Amygdala (tissue), 56 donors: ENCODE results near the gene PNKD.
A peak's percentile ranks its signal among the peaks of the same experiment; 100 is the strongest.
"Not testable (repeated sequence)": the region's sequence is repeated elsewhere in the genome, so short reads cannot be mapped to it uniquely, and the experiment has no call there.

Experiments used
- DNase-seq, 56 donors: peaks; one replicate each; lab custom pipeline; 2025; lab: John Stamatoyannopoulos, UW

Gene PNKD

GRCh38 chr2:218290316-218291261 lies 20.3 kb downstream of the PNKD start:
- DNase-seq, result no peak

- DNase-seq, result peak in 6 of 56 donors; percentile 32 to 58 (median 46)
Measured at GRCh38 chr2:218291318-218292047, 21.2 kb downstream of the PNKD start.

DNA sequence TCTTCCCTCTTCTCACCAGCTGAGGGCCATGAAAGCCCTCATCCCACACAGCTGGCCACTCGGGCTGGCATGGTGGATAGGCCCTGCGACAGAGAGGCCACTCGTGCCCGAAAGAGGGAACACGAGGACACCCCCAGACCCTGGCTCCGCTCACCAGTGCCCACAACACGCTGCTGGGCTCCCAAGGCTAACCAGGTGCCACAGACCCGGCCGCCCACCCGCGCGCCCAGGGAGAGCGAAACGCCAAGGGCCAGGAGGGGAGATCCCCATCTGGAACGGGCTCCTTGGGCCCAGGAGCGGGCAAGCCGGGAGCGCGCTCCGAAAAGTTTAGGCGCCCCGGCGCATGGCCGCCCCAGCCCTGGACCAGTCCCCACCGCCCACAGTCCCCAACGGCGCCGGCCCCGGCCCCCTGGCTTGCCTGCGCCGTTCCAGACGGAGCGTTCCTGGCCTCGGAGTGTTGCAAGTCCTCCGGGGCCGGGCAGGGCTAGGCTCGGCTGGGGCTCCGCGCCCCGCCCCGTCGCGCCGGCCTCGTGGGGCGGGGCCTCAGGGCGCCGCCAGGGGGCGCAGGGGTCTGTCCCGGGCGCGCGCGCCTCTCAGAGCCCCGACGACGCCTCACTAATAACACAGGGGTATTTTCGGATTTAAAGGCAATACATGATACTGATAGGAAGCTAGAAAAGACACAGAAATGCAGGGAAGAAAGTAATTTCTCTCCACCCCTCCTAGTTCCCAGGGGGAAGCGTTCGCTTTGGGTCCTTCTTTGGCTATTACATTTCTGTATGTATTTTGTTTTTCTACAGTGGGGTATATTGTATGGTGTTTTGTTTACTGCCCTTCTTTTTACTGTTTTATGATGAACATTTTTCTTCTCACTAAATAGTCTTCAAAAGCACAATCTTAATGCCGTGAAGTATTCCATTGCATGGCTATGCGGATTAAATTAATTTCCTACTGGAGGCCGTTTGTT lies 22.0 kb downstream of the PNKD start, which contains the start of gene TMBIM1:
Gene TMBIM1, minus strand, starts transcription at position 456 of the 967 bp plus-strand sequence. CDS start 10,362 bp downstream, outside the sequence.
- peak in 43 of 56 donors; percentile 14 to 80 (median 52) for DNase-seq

- DNase-seq, result no peak
Measured at GRCh38 chr2:218293715-218294429, 23.6 kb downstream of the PNKD start.

GRCh38 chr2:218294430-218295022 lies 24.2 kb downstream of the PNKD start:
- no peak for DNase-seq

- no peak for DNase-seq
Measured at GRCh38 chr2:218295029-218295428, 24.7 kb downstream of the PNKD start.

- no peak for DNase-seq
Measured at GRCh38 chr2:218296200-218296599, 25.9 kb downstream of the PNKD start.

DNA sequence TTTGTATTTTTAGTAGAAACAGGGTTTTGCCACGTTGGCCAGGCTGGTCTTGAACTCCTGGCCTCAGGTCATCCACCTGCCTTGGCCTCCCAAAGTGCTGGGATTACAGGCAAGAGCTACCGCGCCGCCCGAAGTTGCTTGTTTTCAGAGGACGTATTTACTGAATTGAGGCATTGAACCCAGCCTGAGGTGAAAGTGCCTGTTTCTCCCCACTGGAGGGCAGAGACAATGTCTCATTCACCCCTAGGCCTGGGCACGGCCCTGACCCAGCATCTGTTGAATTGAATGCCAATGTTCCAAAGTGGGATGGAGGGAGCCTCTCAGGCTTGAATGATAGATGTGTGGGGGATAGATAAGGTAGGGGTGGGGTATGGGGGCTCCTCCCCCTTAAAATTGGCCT lies 26.5 kb downstream of the PNKD start:
- DNase-seq, result peak in 41 of 56 donors; percentile 15 to 83 (median 41)

DNA sequence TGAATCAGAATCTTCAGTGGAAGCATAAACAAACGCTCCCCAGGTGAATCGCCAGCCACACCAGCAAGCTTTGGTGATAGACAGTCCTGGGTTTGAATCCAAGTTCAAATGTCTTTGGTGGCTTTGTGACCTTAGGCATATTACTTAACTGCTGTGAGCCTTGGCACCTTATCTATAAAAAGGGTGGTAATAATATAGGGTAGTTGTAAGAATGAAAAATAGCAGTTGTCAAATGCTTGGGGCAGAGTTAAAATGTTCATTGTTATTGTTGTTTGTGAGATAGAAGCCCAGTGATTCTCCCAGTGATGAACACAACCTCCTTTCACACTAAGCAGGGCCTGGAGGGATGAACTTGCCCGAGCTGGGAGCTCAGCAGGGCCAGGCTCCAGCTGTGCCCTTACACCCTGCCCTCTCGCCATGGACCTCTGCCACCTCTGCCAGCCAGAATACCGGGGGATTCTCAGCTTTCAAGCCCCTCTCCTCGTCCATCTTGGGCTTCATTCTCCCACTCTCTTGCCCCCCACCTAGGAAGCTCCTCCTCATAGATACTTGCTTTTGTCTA lies 28.1 kb downstream of the PNKD start:
- peak in 20 of 56 donors; percentile 8 to 71 (median 36) for DNase-seq

DNA sequence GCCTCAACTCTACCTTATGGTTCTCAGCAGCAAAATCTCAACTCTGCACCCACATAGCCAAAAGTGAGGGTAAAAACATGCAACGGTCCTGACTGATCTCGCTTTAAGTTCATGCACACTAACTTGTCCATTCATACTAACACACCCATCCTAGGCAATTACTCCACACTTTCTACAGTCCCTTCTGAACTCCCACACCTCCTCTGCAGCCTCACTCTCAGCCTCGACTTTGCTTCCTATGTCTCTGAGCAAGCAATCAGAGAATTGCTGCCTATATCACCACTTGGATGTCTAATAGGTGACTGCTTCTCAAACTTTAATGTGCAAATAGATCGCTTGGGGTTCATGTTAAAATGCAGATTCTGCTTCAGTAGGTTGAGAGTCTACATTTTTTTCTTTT lies 29.8 kb downstream of the PNKD start:
- DNase-seq, result no peak

DNA sequence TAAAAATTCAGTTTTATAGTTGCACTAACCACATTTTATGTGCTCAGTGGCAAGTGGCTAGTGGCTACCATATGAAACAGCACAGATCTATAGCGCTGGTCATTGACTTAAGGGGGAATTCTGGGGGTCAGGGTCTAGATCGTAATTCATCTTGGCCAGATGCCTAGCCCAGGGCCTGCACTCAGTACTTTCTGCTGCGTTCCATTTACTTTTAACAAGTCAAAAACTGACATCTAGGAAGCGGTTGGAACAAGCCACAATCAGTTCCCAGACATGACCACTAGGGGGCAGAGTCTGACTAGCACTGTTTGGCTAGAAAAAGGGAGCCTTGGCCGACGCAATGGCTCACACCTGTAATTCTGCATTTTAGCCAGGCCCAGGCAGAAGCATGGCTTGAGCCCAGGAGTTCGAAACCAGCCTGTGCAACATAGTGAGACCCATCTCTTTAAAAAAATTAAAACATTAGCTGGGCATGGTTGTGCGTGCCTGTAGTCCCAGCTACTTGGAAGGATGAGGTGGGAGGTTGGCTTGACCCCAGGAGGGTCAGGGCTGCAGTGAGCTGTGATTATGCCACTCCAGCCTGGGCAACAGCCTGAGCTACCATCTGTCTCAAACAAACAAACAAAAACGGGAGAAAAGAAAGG lies 31.0 kb downstream of the PNKD start:
- DNase-seq, result peak in 50 of 56 donors; percentile 20 to 88 (median 62)

DNA sequence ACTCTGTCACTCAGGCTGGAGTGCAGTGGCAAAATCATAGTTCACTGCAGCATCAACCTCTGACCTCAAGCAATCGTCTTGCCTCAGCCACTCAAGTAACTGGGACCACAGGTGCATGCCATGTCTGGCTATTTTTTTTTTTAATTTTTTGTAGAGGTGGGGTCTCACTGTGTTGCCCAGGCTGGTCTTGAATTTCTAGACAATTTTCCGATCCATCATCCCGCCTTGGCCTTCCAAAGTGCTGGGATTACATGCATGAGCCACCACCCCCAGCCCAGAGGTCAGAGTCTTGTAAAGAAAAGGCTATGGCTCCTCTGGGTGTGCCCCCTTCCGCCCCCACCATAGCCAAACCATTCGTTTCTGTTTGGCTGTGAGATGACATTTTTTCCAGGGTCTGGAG lies 35.1 kb downstream of the PNKD start:
- DNase-seq, result no peak

- DNase-seq, result no peak
Measured at GRCh38 chr2:218306184-218306920, 36.0 kb downstream of the PNKD start.

- no peak for DNase-seq
Measured at GRCh38 chr2:218307415-218308090, 37.2 kb downstream of the PNKD start.

DNA sequence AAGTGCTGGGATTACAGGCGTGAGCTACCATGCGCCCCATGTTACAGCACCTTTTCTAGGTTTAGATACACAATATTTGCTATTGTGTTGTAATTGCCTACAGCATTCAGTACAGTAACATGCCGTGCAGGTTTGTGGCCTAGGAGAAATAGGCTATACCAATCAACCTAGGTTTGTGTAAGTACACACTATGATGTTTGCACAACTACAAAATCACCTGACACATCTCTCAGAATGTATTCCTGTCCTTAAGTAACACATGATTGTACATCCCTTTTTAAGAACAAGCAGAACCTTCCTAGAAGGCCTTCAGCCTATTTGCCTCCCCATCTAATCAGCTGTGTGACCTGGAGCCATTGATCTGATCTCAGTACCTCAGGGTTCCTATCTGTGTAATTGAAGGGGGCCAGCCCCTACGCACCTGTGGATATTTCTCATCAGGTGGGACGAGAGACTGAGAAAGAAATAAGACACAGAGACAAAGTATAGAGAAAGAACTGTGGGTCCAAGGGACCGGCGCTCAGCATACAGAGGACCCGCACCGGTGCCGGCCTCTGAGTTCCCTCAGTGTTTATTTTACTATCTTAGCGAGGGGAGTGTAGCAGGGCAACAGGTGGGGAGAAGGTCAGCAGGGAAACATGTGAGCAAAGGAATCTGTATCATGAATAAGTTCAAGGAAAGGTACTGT lies 40.7 kb downstream of the PNKD start:
- DNase-seq, result no peak

DNA sequence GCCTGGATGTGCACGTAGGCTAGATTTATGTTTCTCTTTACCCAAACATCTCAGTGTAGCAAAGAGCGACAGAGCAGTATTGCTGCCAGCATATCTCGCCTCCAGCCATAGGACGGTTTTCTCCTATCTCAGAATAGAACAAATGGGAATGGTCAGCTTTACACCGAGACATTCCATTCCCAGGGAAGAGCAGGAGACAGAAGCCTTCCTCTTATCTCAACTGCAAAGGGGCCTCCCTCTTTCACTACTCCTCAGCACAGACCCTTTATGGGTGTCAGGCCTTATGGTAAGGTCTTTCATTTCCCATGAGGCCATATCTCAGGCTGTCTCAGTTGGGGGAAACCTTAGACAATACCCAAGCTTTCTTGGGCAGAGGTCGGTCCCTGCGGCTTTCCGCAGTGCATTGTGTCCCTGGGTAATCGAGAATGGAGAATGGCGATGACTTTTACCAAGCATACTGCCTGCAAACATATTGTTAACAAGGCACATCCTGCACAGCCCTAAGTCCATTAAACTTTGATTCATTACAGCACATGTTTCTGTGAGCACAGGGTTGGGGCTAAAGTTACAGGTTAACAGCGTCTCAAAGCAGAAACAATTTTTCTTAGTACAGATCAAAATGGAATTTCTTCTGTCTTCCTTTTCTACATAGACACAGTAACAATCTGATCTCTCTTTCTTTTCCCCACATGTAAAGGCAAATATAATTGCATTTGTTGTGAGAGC lies 41.4 kb downstream of the PNKD start:
- not testable (repeated sequence) for DNase-seq
